Peyer's patch (tissue), 4 donors: ENCODE results near the gene GPR183. TPM values are rescaled to one million over a fixed set of nuclear protein-coding genes. Genes with fewer than 3 reads are reported as not detected.

Experiments
- DNase-seq, 3 donors: peaks; one replicate each; pipeline ENCODE4 v3.0.0-alpha.2; 2017 to 2019
- H3K27ac ChIP-seq, 4 donors: fragments of 200-600 bp; sonication (generic); one replicate each; pipeline ENCODE4 v1.5.1; 2016 to 2019
- H3K27me3 ChIP-seq, 2 donors: fragments of 200-600 bp; sonication (generic); one replicate each; pipeline ENCODE4 v1.5.1; 2019
- H3K36me3 ChIP-seq, 3 donors: fragments of 200-600 bp; sonication (generic); one replicate each; pipeline ENCODE4 v1.5.1; 2016 to 2019
- H3K4me1 ChIP-seq, 4 donors: fragments of 200-600 bp; sonication (generic); one replicate each; pipeline ENCODE4 v1.5.1; 2016 to 2019
- H3K4me3 ChIP-seq, 4 donors: fragments of 200-600 bp; sonication (generic); 1 replicate in 3 of 4; 2 replicates in 1 of 4; pipeline ENCODE4 v1.5.1; 2016 to 2019; ENCODE audit warnings: mild to moderate bottlenecking in 1 of 4
- H3K9me3 ChIP-seq, 4 donors: fragments of 200-600 bp; sonication (generic); one replicate each; pipeline ENCODE4 v1.5.1; 2016 to 2019; ENCODE audit warnings: mild to moderate bottlenecking in 1 of 4
- POLR2A ChIP-seq, 2 donors: fragments of 450-650 bp; IDR thresholded peaks; one replicate each; pipeline ENCODE4 v1.5.1; 2017; ENCODE audit warnings: antibody characterized with exemption in 2 of 2, mild to moderate bottlenecking in 2 of 2, moderate library complexity in 2 of 2
- total RNA-seq, 4 donors: library from RNA; depleted of rRNA; stranded (reverse); fragments of >200 nt; gene quantifications; one replicate each; pipeline ENCODE4 v1.1.0, GENCODE V29; 2016
- TF ChIP-seq, protein P1 (sequence below), 6 experiments: fragments of 450-650 bp in 4 of 6; fragments of 200-600 bp in 2 of 6; sonication (generic) in 1 of 6; IDR thresholded peaks; one replicate each; pipeline ENCODE4 v1.5.1; 2017 to 2019; ENCODE audit warnings: antibody characterized with exemption in 6 of 6, mild to moderate bottlenecking in 3 of 6, moderate library complexity in 1 of 6

GPR183 gene
- total RNA-seq, 4 donors from 2014 or later = 1.1 to 24.8 (median 3.9) TPM

DNA sequence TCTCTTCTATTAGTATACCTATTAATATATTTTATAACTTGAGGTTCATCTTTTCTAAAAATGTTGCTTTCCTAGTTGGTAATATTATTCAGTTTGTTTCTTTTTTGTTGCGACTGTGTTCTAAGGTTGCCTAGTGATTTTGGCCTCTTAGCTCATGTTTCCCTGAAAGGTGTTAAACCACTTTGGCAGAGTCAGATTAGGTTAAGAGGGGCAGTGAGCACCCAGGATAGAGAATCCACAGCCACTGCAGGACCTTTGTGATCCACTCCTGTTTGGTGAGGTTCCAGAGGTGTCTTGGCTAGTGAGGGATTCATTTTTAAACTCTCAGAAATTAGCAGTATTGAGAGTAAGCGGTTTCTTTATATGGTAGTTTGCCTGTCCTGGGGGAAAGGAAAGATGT lies 34.1 kb downstream of the GPR183 start:
- Histone ChIP-seq H3K27me3 (no peaks in the 10 kb centered on the region), H3K27ac (peak overlapping the region in 2 of 4 donors; percentile 10 to 34), H3K36me3 (no peaks in the 10 kb centered on the region), H3K4me1 (peaks cover 0 to 15% (median 2%) of the 10 kb centered on the region in 4 donors), H3K4me3 (no peak overlapping the region), H3K9me3 (peaks cover 0 to 4% (median 0%) of the 10 kb centered on the region in 4 donors)
- TF ChIP-seq POLR2A (IDR thresholded peaks at IDR 0.05) = no peak
- TF ChIP-seq, protein P1, sequence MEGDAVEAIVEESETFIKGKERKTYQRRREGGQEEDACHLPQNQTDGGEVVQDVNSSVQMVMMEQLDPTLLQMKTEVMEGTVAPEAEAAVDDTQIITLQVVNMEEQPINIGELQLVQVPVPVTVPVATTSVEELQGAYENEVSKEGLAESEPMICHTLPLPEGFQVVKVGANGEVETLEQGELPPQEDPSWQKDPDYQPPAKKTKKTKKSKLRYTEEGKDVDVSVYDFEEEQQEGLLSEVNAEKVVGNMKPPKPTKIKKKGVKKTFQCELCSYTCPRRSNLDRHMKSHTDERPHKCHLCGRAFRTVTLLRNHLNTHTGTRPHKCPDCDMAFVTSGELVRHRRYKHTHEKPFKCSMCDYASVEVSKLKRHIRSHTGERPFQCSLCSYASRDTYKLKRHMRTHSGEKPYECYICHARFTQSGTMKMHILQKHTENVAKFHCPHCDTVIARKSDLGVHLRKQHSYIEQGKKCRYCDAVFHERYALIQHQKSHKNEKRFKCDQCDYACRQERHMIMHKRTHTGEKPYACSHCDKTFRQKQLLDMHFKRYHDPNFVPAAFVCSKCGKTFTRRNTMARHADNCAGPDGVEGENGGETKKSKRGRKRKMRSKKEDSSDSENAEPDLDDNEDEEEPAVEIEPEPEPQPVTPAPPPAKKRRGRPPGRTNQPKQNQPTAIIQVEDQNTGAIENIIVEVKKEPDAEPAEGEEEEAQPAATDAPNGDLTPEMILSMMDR (IDR thresholded peaks at IDR 0.05) = no peak
- DNase-seq = no peak

- Histone ChIP-seq H3K36me3 (no peaks in the 10 kb centered on the region), H3K9me3 (peaks cover 0 to 4% (median 0%) of the 10 kb centered on the region in 4 donors), H3K27ac (peak overlapping the region in 2 of 4 donors; percentile 40 to 73), H3K4me3 (no peak overlapping the region), H3K27me3 (no peaks in the 10 kb centered on the region), H3K4me1 (peaks cover 0 to 15% (median 2%) of the 10 kb centered on the region in 4 donors)
- TF ChIP-seq, protein P1 (IDR thresholded peaks at IDR 0.05) = no peak
- no peak for TF ChIP-seq POLR2A (IDR thresholded peaks at IDR 0.05)
- DNase-seq = no peak
These were observed 34.7 kb downstream of the GPR183 start for GRCh38 chr13:99272481-99272880.

- Histone ChIP-seq H3K36me3 (no peaks in the 10 kb centered on the region), H3K9me3 (peaks cover 0 to 4% (median 0%) of the 10 kb centered on the region in 4 donors), H3K27me3 (no peaks in the 10 kb centered on the region), H3K27ac (peak overlapping the region; percentile 22 to 73 (median 30)), H3K4me3 (no peak overlapping the region), H3K4me1 (peaks cover 0 to 15% (median 2%) of the 10 kb centered on the region in 4 donors)
- TF ChIP-seq POLR2A (IDR thresholded peaks at IDR 0.05) = no peak
- DNase-seq = no peak
These were observed 36.0 kb downstream of the GPR183 start for GRCh38 chr13:99271249-99271648.

DNA sequence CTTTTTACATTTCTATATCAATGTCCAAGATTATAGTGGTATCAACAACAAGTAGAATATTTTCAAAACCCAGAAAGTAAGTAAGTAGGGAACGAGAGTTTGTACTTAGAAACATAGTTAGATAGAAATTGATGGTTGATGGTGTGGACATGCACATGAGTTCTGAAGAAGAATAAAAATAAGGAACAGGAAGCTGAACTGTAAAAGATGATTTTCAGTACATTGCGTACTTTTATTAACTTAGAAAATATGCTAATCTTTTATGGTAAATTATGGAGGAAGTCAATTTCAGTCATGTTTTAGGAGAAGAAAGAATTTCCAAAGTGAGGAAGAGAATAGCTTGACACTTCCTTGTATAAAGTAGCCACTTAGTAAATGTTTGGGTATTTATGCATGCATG lies 36.7 kb downstream of the GPR183 start:
- no peak overlapping the region for H3K4me3 ChIP-seq
- H3K9me3 ChIP-seq = peaks cover 0 to 4% (median 0%) of the 10 kb centered on the region in 4 donors
- H3K27ac ChIP-seq = peak overlapping the region in 3 of 4 donors; percentile 24 to 73 (median 36)
- DNase-seq = no peak
- no peaks in the 10 kb centered on the region for H3K36me3 ChIP-seq
- peaks cover 0 to 10% (median 1%) of the 10 kb centered on the region in 4 donors for H3K4me1 ChIP-seq
- TF ChIP-seq, protein P1 (IDR thresholded peaks at IDR 0.05) = no peak
- TF ChIP-seq POLR2A (IDR thresholded peaks at IDR 0.05) = no peak
- no peaks in the 10 kb centered on the region for H3K27me3 ChIP-seq

GRCh38 chr13:99269627-99270241 lies 37.5 kb downstream of the GPR183 start:
- Histone ChIP-seq H3K27me3 (no peaks in the 10 kb centered on the region), H3K4me3 (no peak overlapping the region), H3K4me1 (peaks cover 0 to 9% (median 2%) of the 10 kb centered on the region in 4 donors), H3K27ac (peak overlapping the region in 3 of 4 donors; percentile 24 to 73 (median 36)), H3K9me3 (peaks cover 0 to 4% (median 0%) of the 10 kb centered on the region in 4 donors), H3K36me3 (no peaks in the 10 kb centered on the region)
- TF ChIP-seq, protein P1 (IDR thresholded peaks at IDR 0.05) = peak; percentile 54 to 86 (median 80)
- TF ChIP-seq POLR2A (IDR thresholded peaks at IDR 0.05) = no peak
- peak in 1 of 3 donors; percentile 69 for DNase-seq

DNA sequence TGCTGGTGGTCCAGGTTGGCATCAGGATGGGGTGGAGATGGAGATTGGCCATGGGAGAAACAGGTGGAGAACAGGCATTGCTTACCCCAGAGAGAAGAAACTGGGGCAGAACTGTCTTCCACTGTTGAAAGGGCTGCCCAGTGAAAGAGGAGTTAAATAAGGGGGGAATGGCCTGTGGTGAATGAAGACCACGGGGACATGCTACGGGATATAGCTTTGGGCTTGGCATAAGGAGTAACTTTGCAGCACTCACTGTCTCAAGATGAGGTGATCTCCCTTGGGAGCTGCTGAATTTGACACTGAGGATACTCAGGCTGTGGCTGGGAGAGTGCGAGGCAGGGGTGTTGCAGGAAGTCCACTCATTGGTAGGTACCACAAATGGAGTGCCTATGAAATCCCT lies 38.4 kb downstream of the GPR183 start:
- no peak for DNase-seq
- peaks cover 0 to 11% (median 4%) of the 10 kb centered on the region in 4 donors for H3K4me1 ChIP-seq
- H3K27ac ChIP-seq = peak overlapping the region in 1 of 4 donors; percentile 15
- no peaks in the 10 kb centered on the region for H3K27me3 ChIP-seq
- no peaks in the 10 kb centered on the region for H3K36me3 ChIP-seq
- no peak overlapping the region for H3K4me3 ChIP-seq
- H3K9me3 ChIP-seq = peaks cover 0 to 4% (median 0%) of the 10 kb centered on the region in 4 donors
- TF ChIP-seq, protein P1 (IDR thresholded peaks at IDR 0.05) = no peak
- TF ChIP-seq POLR2A (IDR thresholded peaks at IDR 0.05) = no peak
